DMS79 (cell line): ENCODE data around the gene GNL2.

ENCODE experiments used
- DNase-seq: peaks from one replicate; lab custom pipeline; 2025; lab: John Stamatoyannopoulos, UW

GNL2 gene

GRCh38 chr1:37595440-37596181, at the start of gene GNL2:
Gene GNL2, minus strand, starts transcription at chr1:37595937. Its CDS starts 115 bp downstream, at chr1:37595822.
- peak; percentile 87 for DNase-seq

GRCh38 chr1:37641059-37641458, 45.3 kb upstream of the GNL2 start:
- DNase-seq: no peak

- DNase-seq: no peak
Measured at GRCh38 chr1:37636435-37636834, 40.7 kb upstream of the GNL2 start.

- no peak for DNase-seq
Measured at GRCh38 chr1:37634992-37635902, 39.5 kb upstream of the GNL2 start.

GRCh38 chr1:37634244-37634991, 38.7 kb upstream of the GNL2 start, which contains the start of gene RSPO1:
Gene RSPO1, minus strand, starts transcription at chr1:37634892. Its CDS starts 5,231 bp downstream, at chr1:37629661.
- DNase-seq: peak; percentile 10

GRCh38 chr1:37633938-37634243, 38.2 kb upstream of the GNL2 start:
- DNase-seq: no peak

GRCh38 chr1:37633040-37633937, 37.6 kb upstream of the GNL2 start:
- DNase-seq: no peak

GRCh38 chr1:37631036-37631435, 35.3 kb upstream of the GNL2 start:
- DNase-seq: peak; percentile 10

- DNase-seq: no peak
Measured at GRCh38 chr1:37630426-37631028, 34.8 kb upstream of the GNL2 start.

GRCh38 chr1:37629726-37630425, 34.1 kb upstream of the GNL2 start:
- DNase-seq: no peak

- DNase-seq: no peak
Measured at GRCh38 chr1:37629008-37629407, 33.3 kb upstream of the GNL2 start.

- DNase-seq: no peak
Measured at GRCh38 chr1:37628026-37628556, 32.4 kb upstream of the GNL2 start.

- DNase-seq: no peak
Measured at GRCh38 chr1:37622131-37622530, 26.4 kb upstream of the GNL2 start.

GRCh38 chr1:37621326-37621870, 25.7 kb upstream of the GNL2 start:
- no peak for DNase-seq

GRCh38 chr1:37620707-37621106, 25.0 kb upstream of the GNL2 start:
- no peak for DNase-seq

GRCh38 chr1:37616330-37616729, 20.6 kb upstream of the GNL2 start:
- DNase-seq: no peak

- no peak for DNase-seq
Measured at GRCh38 chr1:37614105-37614504, 18.4 kb upstream of the GNL2 start.

GRCh38 chr1:37612186-37612585, 16.4 kb upstream of the GNL2 start:
- no peak for DNase-seq

- no peak for DNase-seq
Measured at GRCh38 chr1:37609994-37610393, 14.3 kb upstream of the GNL2 start.

- no peak for DNase-seq
Measured at GRCh38 chr1:37609002-37609401, 13.3 kb upstream of the GNL2 start.
